SK-N-DZ (cell line): ENCODE results near the gene CAP1.
"Not testable (repeated sequence)": the region's sequence is repeated elsewhere in the genome, so short reads cannot be mapped to it uniquely, and the experiment has no call there.

Experiments
- DNase-seq: peaks from one replicate; pipeline ENCODE4 v3.0.0-alpha.2; 2015; ENCODE audit warnings: low spot score

Gene CAP1

DNA sequence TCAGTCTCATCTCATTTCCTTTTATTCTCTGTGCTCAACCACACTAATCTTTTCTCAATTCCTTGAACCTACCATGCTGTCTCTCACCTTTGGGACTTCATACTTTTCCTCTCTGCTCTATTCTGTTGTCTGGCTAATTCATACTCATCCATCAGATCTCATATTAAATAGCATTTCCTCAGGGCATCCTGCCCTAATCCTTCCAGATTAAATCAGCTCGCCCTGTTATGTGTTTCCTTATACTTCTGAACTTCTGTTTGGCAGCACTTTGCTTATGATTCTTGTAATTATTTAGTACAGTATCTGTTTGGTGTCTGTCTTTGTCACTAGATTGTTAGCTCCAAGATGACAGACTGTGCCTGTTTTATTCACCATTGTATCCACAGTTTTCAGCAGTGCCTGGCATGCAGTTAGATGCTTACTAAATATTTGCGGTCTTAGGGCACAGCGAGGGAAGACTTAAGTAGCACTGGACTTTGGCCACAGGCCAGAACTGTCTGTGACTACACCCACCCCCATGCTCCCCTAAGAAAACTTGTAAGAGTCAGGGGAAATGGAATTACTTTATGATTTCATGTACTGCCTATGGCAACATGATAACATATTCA is 9.9 kb upstream of the CAP1 start:
- no peak for DNase-seq

DNA sequence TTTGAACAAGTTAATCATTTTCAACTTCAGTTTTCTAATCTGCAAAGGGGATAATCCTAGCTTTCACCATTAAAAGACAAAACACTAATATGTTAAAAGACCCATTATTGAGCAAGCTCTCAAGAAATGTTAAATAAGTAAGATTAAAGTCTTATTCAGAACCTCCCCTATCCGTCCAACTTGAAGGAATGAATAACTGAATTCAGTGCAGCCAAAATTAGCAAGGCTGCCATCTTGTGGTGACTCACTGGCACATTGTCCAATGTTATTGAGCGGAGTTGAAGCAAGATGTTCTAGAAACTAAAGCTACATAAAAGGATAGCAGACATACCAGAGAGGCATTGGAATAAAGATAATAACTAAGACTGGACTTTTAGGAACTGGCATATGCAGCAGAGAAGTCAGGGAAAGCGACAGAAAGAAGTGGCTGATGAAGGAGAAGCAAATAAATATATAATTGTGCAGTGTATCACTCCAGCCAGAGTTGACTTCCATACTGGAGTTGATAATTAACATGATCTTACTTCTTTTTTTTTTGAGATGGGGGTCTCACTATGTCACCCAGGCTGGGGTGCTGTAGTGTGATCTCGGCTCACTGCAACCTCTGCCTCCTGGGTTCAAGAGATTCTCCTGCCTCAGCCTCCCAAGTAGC is 8.2 kb upstream of the CAP1 start:
- DNase-seq = peak; percentile 41

DNA sequence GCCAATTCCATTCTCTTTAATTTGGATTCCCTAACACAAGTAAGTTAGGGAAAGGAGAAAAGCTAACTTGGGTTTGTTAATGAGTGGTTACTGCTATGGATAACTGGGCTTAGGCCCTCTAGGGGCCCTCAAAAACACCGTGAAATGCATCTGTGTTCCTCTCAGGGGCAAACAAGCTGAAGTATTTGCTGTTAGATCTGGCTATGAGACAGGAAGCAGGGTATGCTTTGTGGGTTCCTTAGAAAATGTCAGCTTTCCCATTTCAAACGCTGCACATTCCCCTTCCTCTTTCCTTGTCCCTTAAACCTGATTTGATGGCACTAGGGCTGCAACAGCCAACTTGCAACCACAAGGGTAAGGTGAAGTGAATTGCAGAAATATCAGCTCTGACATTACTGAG is 5.7 kb upstream of the CAP1 start:
- no peak for DNase-seq

DNA sequence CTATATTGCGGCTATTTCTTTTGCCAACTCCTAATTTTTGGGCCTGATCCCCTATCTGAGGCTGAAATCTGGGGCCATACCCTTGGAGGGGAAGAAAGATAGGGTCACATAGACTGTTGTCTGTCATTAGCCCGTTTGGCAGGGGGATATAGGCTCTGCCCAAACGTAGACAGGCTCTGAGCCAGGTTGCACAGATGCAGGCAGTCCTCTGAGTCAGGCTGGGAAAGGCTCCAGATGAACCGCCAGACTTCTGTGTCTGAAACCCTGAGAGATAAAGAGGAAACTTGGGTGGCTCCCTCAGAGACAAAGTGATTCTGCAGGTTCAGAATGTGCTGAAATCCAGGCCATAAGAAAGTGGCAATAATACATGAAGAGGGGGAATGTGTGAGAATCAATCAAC is 4.0 kb upstream of the CAP1 start:
- no peak for DNase-seq

DNA sequence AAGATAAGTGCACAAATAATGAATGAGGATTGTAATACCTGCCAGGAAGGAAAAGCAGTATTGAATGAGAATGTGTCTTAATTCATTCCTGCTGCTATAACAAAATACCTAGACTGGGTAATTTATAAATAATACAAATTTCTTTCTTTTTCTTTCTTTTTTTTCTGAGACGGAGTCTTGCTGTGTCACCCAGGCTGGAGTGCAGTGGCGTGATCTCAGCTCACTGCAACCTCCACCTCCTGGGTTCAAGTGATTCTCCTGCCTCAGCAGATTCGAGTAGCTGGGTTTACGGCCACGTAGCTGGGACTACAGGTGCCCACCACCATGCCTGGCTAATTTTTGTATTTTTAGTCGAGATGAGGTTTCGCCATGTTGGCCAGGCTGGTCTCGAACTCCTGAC is 3.3 kb upstream of the CAP1 start:
- DNase-seq = not testable (repeated sequence)

DNA sequence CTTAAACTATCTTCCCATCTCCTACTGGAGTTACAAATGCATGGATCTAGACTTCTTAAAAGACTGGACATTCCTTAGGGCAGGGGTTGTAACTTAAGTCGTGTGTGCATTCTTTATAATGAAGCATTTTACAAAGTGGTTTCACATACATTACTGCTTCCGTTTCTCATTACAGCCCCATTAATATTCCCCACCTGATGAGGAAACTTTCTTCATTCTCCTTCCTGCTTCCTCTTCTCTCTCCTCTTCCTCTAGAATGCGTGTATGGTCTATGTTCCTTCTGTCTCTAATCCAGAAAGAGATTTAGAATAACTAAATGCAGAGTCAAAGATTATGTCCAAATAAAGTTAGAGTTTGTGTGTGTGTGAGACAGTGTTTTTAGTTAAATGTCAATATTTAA is 1.8 kb upstream of the CAP1 start:
- DNase-seq = no peak

DNA sequence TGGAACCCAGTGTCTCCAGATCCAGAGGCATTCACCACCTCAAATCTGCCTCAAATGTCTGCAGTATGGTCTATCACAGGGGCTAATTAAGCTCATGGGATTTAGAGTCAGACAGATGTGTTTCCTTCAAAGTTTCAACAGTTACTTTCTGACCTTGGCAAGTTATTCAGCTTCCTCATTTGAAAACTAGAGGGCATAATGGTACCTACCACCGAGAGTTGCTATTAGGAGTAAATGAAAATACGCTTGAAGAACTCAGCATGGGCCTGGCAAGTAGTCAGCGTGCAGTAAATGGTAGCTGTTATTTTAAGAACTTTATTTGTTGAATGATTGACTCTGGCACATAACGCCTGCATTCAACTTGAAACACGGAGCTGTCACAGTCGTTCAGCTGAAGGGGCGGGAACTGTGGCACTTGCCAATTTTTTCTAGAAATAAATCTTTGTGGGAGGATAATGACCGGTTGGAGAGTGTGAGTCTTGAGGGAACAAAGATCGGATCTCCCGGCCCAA is 1.2 kb upstream of the CAP1 start:
- peak; percentile 6 for DNase-seq

DNA sequence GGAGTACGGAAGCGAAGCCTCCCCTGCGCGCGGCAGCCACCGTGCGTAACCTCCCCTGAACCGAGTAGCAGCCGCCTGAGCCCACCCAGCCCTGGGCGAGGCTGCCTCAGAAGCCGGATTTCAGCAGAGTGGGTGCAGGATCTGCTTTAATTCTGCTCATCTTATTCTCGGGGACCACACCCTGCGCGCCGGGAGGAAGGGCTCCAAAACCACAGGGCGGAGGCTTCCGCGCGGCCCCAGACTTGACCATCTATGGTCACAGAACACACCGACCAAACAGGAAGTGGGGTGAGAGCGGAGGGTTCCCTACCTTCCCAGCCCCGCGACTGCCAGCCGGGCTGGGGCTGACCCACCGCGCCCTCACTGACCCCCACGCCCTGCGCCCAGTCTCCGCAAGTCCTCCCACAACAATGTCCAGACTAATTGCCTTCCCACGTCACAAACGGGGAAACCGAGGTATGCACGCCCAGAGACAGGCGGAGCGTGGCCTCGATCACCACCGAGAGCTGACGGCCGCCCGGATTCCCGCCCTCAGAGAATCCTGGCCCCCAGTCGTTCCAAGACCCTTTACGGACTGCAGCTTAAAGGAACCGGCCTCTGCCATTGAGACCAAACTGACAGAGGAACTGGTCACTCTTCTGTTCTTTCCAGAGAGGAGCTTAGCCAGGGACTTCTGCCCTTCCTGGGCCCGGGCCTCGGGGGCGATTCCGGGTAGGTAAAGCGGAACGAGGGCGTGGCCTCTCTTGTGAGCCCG is 595 bp upstream of the CAP1 start:
- DNase-seq = peak; percentile 83

DNA sequence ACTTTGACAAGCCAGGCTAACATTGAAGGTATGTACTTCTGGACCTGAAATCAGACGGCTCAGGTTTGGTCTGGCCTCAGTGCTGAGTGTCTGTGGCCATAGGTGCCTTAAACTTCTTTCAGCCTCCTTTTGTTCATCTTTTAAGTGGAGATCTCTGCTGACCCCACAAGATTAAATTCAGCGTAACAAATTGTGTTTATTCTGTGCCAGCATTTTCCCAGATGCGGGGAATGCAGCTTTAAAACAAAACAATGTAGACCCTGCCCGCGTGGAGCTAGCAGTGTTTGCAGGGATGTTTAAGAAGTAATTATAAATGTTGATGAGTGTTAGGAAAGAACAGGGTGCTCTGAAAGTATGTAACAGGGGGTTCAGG is 923 bp downstream of the CAP1 start:
- DNase-seq = no peak

DNA sequence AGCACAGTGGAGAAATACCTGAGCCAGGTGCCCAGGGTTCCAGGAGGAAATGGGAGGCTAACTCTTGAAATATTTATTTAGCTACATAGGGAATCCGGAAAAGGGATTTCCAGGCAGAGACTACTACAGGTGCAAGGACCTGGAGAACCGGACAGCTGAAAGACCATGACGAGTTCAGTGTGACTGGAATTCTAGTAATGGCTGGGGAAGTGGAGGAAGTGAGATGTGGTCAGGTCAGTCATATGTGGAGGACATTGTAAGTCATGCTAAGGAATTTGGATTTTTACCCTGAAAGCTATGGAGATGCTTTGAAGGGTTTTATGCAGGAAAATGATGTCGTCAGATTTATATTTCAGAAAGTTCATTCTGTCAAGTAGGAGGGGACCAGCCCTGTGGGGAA is 1.8 kb downstream of the CAP1 start:
- DNase-seq = no peak

DNA sequence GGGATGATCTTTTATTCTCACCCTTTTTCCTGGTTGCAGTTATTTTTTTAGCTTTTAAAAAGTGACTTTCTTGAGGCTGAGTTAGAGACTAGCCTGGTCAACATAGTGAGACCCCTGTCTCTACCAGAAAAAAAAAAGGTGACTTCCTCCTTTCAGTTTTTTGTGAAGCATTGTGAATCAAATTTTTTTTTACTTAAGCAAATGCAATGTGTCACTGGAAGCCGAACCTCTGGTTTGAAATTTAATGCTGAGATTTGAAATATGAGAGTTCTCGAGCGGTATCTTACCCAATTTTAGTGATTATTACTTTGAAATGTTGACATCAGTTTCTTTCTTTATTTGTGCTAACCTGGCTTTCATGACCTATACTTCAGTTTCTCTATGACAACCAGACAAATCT is 3.6 kb downstream of the CAP1 start:
- no peak for DNase-seq

DNA sequence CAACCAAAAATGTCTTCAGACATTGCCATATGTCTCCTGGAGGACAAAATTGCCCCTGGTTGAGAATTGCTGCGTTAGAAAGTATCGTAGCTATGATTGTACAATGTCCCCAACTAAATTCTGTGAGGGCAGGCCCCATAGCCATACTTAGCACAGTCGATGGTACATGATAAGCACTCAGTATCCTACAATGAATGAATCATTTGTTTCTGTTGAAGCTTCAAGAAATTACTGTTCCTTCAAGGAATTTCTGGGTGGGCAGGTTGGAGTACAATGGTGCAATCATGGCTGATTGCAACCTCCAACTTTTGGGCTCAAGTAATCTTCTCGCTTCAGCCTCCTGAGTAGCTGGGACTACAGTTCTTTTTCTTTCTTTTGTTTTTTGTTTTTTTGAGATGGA is 4.7 kb downstream of the CAP1 start:
- no peak for DNase-seq

DNA sequence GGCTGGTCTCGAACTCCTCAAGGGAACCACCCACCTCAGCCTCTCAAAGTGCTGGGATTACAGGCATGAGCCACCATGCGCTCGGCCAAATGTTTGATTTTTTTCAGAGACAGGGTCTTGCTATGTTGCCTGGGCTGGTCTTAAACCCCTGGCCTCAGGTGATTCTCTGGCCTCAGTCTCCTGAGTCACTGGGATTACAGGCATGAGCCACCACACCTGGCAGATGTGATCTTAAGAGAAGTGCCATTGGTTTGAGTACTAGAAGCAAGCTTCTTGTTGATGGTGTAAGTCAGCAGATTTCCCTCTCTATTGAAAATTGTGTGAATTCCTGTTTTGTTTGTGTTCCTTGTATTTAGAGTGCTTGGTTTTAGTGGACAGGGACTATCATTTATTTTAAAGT is 5.2 kb downstream of the CAP1 start:
- no peak for DNase-seq

DNA sequence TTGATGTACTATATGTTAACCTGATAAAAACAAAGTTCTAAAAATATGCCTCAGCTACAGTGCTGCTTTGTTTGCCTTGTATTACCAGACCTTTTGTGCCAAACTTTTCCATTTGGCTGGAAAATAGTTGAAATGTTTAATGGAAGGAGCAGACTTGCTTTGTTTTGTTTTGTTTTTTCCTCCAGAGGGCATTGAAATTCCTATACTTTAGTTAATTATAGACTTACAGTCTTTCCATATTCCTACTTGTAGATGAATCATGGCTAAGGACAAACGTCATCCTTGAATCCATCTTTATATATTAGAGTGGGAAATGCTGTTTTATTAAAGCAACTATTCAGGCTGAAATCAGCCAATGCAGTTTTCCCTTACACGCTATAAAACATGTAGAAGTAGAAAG is 6.7 kb downstream of the CAP1 start:
- no peak for DNase-seq

DNA sequence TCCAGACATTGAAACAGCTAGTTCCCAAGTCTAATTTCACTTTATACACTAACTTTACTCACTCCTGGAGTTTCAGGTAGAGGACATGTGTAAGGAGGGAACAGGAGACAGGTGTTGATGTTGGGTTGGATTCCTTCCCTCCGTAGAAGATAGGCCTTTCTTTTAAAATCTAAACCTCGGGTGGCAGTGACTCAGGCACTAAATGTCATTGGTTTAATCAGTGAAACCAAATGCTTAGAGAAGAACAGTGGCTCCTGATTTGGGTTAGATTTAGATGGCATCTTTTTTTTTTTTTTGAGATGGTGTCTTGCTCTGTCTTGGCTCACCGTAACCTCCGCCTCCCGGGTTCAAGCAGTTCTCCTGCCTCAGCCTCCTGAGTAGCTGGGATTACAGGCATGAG is 7.2 kb downstream of the CAP1 start:
- no peak for DNase-seq

DNA sequence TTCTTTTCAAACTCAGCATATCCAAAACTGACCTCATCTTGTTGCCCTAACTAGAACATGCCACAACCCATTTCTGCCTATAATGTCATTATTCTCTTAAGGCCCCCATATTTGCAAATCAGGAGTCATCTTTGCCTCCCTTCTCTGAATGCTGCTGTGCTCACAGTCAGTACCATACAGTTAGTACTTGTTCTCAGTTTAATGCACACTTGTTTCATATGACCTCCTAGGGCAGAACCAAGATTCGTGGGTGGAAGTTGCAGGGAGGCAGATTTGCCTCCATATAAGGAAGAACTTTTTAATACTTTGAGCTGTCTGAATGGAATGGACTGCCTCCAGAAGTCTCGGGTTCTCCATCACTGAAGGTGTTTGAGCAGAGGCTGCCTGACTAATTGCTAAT is 9.2 kb downstream of the CAP1 start:
- no peak for DNase-seq

DNA sequence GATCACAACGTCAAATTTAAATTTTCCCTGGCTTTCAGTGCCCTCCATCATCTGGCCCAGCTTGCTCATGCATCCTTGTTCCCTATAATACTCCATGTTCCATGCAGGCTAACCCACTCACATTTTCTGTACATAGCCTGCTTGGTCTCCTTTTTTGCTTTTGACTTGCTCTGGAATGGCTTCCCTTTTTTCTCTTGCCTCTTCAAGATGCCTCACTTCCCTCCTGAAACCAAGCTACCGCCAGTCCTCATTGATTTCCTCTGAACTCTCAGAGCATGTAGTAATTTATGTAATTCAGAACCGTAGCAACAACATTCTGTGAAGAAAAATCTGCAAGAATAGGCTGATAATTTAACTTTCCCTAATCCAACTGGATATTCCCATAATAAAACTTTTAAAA is 10.3 kb downstream of the CAP1 start:
- DNase-seq = no peak

DNA sequence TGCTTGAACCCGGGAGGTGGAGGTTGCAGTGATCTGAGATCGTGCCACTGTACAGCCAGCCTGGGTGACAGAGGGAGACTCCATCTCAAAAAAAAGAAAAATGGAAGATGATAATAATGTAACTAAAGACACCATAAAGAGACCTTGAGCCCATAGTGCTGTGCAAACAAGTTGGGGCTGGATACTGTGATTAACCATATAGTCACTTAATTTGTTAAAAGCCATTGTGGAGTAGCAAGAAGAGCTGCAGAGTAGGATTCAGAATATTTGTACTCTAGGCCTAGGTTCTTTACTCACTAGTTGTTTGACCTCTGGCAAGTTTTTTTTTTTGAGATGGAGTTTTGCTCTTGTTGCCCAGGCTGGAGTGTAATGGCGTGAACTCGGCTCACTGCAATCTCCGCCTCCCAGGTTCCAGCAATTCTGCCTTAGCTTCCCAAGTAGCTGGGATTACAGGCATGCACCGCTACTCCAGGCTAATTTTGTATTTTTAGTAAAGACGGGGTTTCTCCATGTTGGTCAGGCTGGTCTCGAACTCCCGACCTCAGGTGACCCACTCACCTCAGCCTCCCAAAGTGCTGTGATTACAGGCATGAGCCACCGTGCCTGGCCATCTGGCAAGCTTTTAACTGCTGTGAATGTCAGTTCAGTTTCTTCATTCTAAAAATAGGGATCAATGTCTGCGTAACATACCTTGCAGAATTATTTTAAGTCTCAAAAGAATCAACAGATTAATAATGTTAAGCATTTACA is 12.8 kb downstream of the CAP1 start:
- no peak for DNase-seq

DNA sequence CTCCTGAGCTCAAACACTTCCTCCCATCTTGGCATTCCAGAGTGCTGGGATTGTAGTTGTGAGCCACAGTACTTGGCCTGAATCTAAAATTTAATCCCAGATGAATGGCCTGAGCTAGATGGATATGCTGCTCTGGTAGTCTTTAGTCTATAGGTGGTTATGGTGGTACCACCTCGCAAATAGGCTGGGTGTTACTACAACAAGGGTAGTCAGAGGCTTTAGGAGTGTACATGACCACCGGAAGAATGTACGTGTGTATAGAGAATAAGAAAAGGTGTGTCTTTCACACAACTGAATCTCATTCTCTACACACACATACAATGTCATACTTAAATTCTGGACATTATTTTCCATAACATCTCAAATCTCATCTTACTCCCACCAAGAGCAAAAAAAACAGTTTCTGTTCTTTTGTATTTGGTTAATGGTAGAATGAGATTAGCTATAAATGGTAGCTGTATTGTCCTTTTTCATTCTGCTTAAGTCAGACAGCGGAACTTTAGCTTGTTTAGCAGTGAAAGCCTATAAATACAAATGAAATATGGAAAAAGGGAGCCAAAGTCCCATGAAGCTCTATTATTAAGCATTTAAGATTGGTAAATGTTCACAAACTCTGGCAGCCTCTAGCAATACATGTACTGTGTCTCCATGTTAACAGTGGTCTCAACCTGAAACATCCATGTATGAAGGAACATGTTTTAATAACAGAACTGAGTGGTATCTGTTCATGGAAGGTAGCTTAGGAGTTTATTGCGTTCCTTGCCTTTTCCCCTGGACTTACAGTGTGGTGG is 16.2 kb downstream of the CAP1 start:
- DNase-seq = no peak

DNA sequence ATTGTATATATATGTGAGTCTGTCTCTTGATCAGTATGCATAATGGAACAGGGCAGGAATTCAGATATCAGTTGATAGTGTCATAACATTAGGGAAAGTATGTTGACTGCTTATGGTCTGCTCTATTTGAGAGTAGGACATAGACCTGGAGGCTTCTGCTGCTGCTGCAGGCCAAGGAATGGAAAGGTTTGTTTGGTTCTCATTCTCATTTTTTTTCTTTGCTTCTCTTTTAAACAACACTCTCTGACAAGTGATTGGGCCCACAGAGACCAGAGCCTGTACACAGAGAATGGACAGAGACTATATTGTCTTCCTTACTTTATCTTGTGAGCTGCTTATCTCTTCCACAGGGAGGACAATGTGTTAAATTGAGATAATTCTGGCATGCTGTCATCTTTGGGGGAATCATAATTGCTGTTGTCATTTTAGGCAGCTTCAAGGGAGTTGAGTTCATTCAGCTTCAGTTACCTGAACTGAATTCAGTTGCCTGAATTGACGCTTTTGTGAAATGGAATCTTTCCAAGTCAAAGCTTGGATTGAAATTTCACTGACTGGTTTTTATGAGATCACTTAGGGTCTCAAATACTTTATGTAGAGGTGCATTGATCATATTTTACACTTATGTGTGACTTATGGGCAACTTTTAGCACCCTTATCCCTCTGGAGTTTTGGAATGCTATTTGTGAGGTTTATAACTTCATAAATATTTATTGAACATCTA is 16.9 kb downstream of the CAP1 start:
- DNase-seq = no peak

DNA sequence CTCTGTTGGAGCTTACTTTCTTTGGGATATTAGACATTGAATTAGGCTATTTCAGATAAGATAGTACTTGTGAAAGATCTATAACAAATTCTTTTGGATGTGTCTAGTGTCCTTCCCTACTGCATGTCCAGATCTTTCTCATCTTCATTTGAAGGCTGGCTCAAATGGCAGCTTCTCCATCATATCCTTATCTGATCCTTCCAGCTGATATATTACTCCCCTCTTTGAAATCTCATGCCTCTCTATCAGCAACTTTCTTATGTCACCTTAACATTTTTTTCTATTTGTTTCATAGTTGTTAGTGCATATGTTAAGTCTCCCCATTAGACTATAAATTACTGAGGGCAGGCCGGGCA is 17.5 kb downstream of the CAP1 start:
- no peak for DNase-seq
